PC-3 (cell line): ENCODE results near the gene TMEM179B. TPM values are rescaled to one million over a fixed set of nuclear protein-coding genes. Genes with fewer than 3 reads are reported as not detected.

Source experiments
- ATAC-seq: fragments of 200-7000 bp; cut with Tn5 transposase; 2 replicates; pipeline ENCODE4 v1.9.1; 2020; ENCODE audit warnings: mild to moderate bottlenecking, moderate library complexity
- BruUV-seq: library from RNA; stranded (reverse); fragments of 400-500 nt; replicated peaks from 2 replicates; lab custom pipeline; 2021; lab: Mats Ljungman, UMichigan
- CTCF ChIA-PET: fragments of 300-600 bp; sonication (Branson Sonifier 250); formaldehyde crosslinking; loops from one replicate; lab custom pipeline; 2022; ENCODE audit warnings: antibody characterized with exemption; lab: Charles Lee
- POLR2A ChIA-PET: fragments of 300-600 bp; sonication (Branson Sonifier 250); formaldehyde crosslinking; loops from one replicate; lab custom pipeline; 2022; ENCODE audit warnings: antibody characterized with exemption; ENCODE audit not compliant: unreplicated experiment; lab: Charles Lee
- DNase-seq: peaks from one replicate; pipeline ENCODE4 v3.0.0-alpha.2; 2015
- H2AFZ ChIP-seq: fragments of 300-600 bp; sonication (generic); 2 replicates; pipeline ENCODE4 v1.6.0; 2016; ENCODE audit warnings: antibody characterized with exemption, low read length
- H3F3A ChIP-seq: fragments of 300-600 bp; sonication (generic); one replicate; pipeline ENCODE4 v1.6.0; 2017; ENCODE audit warnings: antibody characterized with exemption, low read length, control low read depth, mild to moderate bottlenecking; ENCODE audit not compliant: unreplicated experiment
- H3K27ac ChIP-seq: fragments of 300-600 bp; sonication (generic); 2 replicates; pipeline ENCODE4 v1.5.1; 2016; ENCODE audit warnings: mild to moderate bottlenecking, low read length
- H3K27me3 ChIP-seq: fragments of 300-600 bp; sonication (generic); 2 replicates; pipeline ENCODE4 v1.6.1; 2016; ENCODE audit warnings: low read length, mixed read lengths
- H3K36me3 ChIP-seq: fragments of 300-600 bp; sonication (generic); 2 replicates; pipeline ENCODE4 v1.6.1; 2016; ENCODE audit warnings: low read depth, mixed run types, low read length, mixed read lengths
- H3K4me1 ChIP-seq: fragments of 300-600 bp; sonication (generic); 2 replicates; pipeline ENCODE4 v1.5.1; 2016; ENCODE audit warnings: low read length; ENCODE audit not compliant: insufficient read depth
- H3K4me2 ChIP-seq: fragments of 300-600 bp; sonication (generic); 2 replicates; pipeline ENCODE4 v1.6.0; 2016; ENCODE audit warnings: low read length
- H3K4me3 ChIP-seq: fragments of 300-600 bp; sonication (generic); 2 replicates; pipeline ENCODE4 v1.5.1; 2016; ENCODE audit warnings: mild to moderate bottlenecking, low read length, mixed read lengths
- H3K79me2 ChIP-seq: fragments of 300-600 bp; sonication (generic); 2 replicates; pipeline ENCODE4 v1.6.1; 2017; ENCODE audit warnings: low read length, mixed read lengths
- H3K9ac ChIP-seq: fragments of 300-600 bp; sonication (generic); 2 replicates; pipeline ENCODE4 v1.6.0; 2016; ENCODE audit warnings: mild to moderate bottlenecking, low read length
- H3K9me2 ChIP-seq: fragments of 300-600 bp; sonication (generic); replicated peaks from 2 replicates; pipeline ENCODE4 v1.6.1; 2016; ENCODE audit warnings: mixed run types, low read length, mixed read lengths
- H3K9me3 ChIP-seq: fragments of 300-600 bp; sonication (generic); 2 replicates; pipeline ENCODE4 v1.6.1; 2016; ENCODE audit warnings: low read length, mixed read lengths
- H4K20me1 ChIP-seq: fragments of 300-600 bp; sonication (generic); 2 replicates; pipeline ENCODE4 v1.6.1; 2016; ENCODE audit warnings: low read length, mixed read lengths
- CTCF ChIP-seq: fragments of 300-600 bp; sonication (generic); conservative IDR thresholded peaks from 2 replicates; pipeline ENCODE4 v1.5.1; 2017; ENCODE audit warnings: antibody characterized with exemption, low read depth, mild to moderate bottlenecking, low read length
- EZH2 ChIP-seq: fragments of 300-600 bp; sonication (generic); IDR thresholded peaks from one replicate; pipeline ENCODE4 v1.6.1; 2017; ENCODE audit warnings: antibody characterized with exemption, mild to moderate bottlenecking, low read length; ENCODE audit not compliant: unreplicated experiment
- EZH2phosphoT487 ChIP-seq: fragments of 300-600 bp; sonication (generic); IDR thresholded peaks from 2 replicates; pipeline ENCODE4 v1.6.1; 2018; ENCODE audit warnings: mild to moderate bottlenecking, antibody characterized with exemption, low read length, borderline replicate concordance
- intact Hi-C: fragments of 100-400 bp; cut with micrococcal nuclease; formaldehyde crosslinking; loops from 2 replicates; pipeline ENCODE4 v1.9.0; 2023
- total RNA-seq: library from RNA; depleted of rRNA; stranded (reverse); fragments of >200 nt; gene quantifications from 2 replicates; pipeline ENCODE4 v1.2.3, GENCODE V29; 2014

Gene TMEM179B
- total RNA-seq, 1 experiment from 2014 or later: 86.7 TPM

DNA sequence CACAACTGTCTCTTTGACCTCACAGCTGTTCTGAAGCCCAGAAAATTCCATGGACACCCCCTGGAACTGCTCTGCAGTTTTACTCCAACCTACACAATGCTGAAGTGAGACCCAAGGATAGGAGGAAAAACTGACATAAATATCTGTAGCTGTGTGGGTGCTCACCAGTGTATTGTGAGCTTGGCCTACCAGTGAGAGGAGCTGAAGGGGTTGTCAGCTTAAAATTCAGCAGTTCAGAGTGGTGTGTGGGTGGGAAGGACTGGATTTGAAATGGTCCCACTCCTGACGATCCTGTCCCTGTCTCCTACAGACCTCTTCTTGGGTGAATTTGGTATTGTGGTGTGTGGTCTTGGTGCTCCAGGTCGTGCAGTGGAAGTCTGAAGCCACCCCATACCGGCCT is 2.4 kb downstream of the TMEM179B start:
- POLR2A ChIA-PET: interaction anchor here (0.6 kb wide), 1 partner anchor 28 kb away, joined by 4 read pairs; no protein-coding TSS in a partner anchor
- peaks cover 36% of the 10 kb centered on the region for H3K79me2 ChIP-seq
- H2AFZ ChIP-seq: no peak overlapping the region
- no peaks in the 10 kb centered on the region for H4K20me1 ChIP-seq
- H3K9me3 ChIP-seq: no peaks in the 10 kb centered on the region
- no peak overlapping the region for H3K9ac ChIP-seq
- no peak for DNase-seq
- H3K27me3 ChIP-seq: no peaks in the 10 kb centered on the region
- H3K4me3 ChIP-seq: no peak overlapping the region
- no peak for ATAC-seq
- H3K4me1 ChIP-seq: peaks cover 33% of the 10 kb centered on the region
- H3K4me2 ChIP-seq: no peak overlapping the region
- H3K27ac ChIP-seq: no peak overlapping the region
- no TSS peak for BruUV-seq
- peaks cover 17% of the 10 kb centered on the region for H3F3A ChIP-seq
- H3K9me2 ChIP-seq: no peaks in the 10 kb centered on the region
- intact Hi-C loops: no loop called here
- H3K36me3 ChIP-seq: peaks cover 24% of the 10 kb centered on the region
- TF ChIP-seq EZH2phosphoT487 (no peak), EZH2 (no peak), CTCF (no peak)
- CTCF ChIA-PET: no interaction called here

DNA sequence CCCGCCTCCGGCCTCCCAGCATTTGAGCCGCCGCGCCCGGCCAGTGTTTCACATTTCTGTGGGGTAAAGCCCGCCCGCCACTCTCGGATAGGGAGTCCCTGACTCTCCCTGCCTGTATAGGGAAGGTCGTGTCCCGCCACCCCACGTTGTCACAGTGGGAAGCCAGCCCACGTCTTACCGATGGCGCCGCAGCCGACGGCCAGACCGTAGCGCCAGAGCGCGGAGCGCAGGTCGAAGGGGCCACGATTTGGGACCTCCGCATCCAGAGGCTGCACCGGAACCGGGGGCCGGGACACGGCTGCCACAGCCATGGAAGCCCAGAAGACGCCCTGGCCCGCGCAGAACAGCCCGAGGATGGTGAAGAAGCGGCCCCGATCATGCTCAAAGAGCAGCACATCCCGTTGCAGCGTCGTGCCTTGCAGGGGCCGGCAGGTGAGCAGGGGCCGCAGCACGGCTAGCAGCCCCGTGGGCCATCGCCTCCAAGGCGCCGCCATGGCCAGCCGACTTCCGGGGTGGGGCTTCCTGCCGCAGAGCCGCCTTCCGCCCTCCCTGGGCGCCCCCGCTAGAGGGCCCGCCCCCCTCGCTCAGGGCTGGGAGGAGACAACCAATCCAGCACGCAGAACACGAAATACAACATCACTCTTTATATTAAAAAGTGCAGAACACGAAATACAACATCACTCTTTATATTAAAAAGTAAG is 4.4 kb downstream of the TMEM179B start, which contains the start of gene TMEM223:
TSS of gene TMEM223 (minus strand) at position 506 of the 701 bp plus-strand sequence. CDS start at position 494, 12 bp downstream.
- H3K9me3 ChIP-seq: no peaks in the 10 kb centered on the region
- ChIA-PET CTCF (interaction anchor here (0.7 kb wide), 1 partner anchor 44 kb away, joined by 4 read pairs; no protein-coding TSS in a partner anchor), POLR2A (no interaction called here)
- H3K9ac ChIP-seq: peak within 1 kb of the TSS; percentile 87
- peak within 1 kb of the TSS; percentile 54 for H3K27ac ChIP-seq
- peak; percentile 88 for DNase-seq
- peak within 1 kb of the TSS; percentile 96 for H3K4me3 ChIP-seq
- peak within 1 kb of the TSS; percentile 72 for H2AFZ ChIP-seq
- peaks cover 36% of the 10 kb centered on the region for H3K79me2 ChIP-seq
- TF ChIP-seq EZH2 (no peak), EZH2phosphoT487 (no peak), CTCF (no peak)
- peaks cover 15% of the 10 kb centered on the region for H3F3A ChIP-seq
- H3K4me1 ChIP-seq: peaks cover 27% of the 10 kb centered on the region
- peaks cover 38% of the 10 kb centered on the region for H3K36me3 ChIP-seq
- no TSS peak for BruUV-seq
- intact Hi-C loops: no loop called here
- H4K20me1 ChIP-seq: no peaks in the 10 kb centered on the region
- H3K9me2 ChIP-seq: no peaks in the 10 kb centered on the region
- H3K27me3 ChIP-seq: no peaks in the 10 kb centered on the region
- H3K4me2 ChIP-seq: peak within 1 kb of the TSS; percentile 95
- peak; percentile 68 for ATAC-seq

GRCh38 chr11:62792202-62792575 is 5.0 kb downstream of the TMEM179B start:
- peaks cover 36% of the 10 kb centered on the region for H3K79me2 ChIP-seq
- DNase-seq: no peak
- H3K9me3 ChIP-seq: no peaks in the 10 kb centered on the region
- TF ChIP-seq EZH2phosphoT487: no peak
- TF ChIP-seq EZH2: no peak
- TF ChIP-seq CTCF: no peak
- no peak overlapping the region for H3K9ac ChIP-seq
- 0 out of 2 replicates have a peak overlapping the region, but pooled peaks have one; percentile 4 for H3K27ac ChIP-seq
- no peaks in the 10 kb centered on the region for H3K9me2 ChIP-seq
- H3F3A ChIP-seq: peaks cover 15% of the 10 kb centered on the region
- peak; percentile 1; the same call in 1 of the 2 replicates for ATAC-seq
- CTCF ChIA-PET: interaction anchor here (0.6 kb wide), 1 partner anchor 37 kb away, joined by 18 read pairs; no protein-coding TSS in a partner anchor
- POLR2A ChIA-PET: no interaction called here
- no TSS peak for BruUV-seq
- no peaks in the 10 kb centered on the region for H4K20me1 ChIP-seq
- no peak overlapping the region for H2AFZ ChIP-seq
- H3K4me3 ChIP-seq: peak overlapping the region; percentile 96
- H3K36me3 ChIP-seq: peaks cover 42% of the 10 kb centered on the region
- intact Hi-C loops: no loop called here
- peaks cover 27% of the 10 kb centered on the region for H3K4me1 ChIP-seq
- peak overlapping the region; percentile 95 for H3K4me2 ChIP-seq
- H3K27me3 ChIP-seq: no peaks in the 10 kb centered on the region
